HG03432 (cell line): ENCODE measurements around the gene TMEM213.

Source experiments
- ATAC-seq: cut with Tn5 transposase; IDR thresholded peaks from one replicate; pipeline ENCODE4 v1.9.1; 2021; ENCODE audit warnings: mild to moderate bottlenecking, moderate library complexity; ENCODE audit not compliant: unreplicated experiment

The TMEM213 gene

DNA sequence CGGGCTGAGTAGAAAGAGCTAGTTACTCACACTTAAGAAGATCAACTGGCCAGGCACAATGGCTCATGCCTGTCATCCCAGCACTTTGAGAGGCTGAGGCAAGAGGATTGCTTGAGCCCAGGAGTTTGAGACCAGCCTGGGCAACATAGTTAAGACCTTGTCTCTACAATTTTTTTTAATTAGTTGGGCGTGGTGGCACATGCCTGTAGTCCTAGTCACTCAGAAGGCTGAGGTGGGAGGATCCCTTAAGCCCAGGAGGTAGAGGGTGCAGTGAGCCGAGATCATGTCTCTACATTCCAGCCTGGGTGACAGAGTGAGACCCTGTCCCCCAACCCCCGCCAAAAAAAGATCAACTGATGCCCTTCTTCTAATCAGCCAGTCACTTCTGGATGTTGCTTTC lies 74.8 kb downstream of the TMEM213 start:
- ATAC-seq, result no peak

DNA sequence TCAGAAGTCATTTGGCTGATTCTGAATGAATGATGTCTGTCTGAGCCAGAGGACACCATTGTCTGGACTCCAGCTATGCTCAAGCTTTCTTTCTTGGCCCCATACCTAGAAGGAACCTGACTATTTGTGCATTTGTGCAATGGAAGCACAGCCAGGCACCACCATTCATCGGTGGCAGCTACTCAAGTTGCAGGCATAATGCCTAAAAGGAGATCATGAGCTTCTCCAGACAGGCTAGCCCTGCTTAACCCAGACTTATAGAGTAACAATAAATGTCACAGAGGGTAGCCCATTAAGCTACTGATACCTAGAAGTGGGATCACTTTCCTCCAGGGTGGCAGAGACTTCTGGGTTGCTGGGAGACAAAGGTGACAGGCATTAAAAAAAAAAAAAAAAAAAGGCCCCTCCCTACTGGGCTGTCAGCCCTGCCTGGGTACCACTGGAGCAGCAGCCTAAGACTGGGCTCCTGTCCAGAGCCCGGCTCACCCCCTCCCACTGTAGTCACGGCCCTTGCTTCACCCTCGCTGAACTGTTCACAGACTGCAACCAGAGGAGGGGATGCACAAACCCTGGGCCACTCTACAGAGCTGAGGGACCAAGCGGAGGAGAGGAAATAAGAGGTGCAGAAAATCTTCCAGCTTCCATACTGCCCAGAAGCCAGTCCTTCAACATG lies 75.6 kb downstream of the TMEM213 start:
- ATAC-seq, result no peak

- ATAC-seq, result no peak
These were observed 78.0 kb downstream of the TMEM213 start for GRCh38 chr7:138875794-138876193.

DNA sequence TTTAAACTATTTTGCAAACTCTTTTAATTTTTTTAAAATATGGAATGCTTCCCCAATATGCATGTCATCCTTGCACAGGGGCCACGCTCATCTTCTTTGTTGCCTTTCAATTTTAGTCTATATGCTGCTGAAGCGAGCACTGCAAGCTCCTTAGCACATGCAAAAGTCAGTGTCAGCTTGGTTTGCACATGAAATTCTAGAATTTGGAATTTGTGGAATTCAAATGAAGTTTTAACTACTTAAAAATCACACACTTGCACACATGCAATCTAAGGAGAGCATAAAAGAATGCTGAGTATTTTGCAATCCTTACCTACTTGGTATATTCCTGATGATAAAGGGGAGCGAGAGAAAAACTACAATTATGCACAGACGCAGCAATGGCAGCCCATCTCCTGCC lies 78.5 kb downstream of the TMEM213 start:
- ATAC-seq, result no peak

GRCh38 chr7:138878051-138878450 lies 80.3 kb downstream of the TMEM213 start:
- ATAC-seq, result no peak

DNA sequence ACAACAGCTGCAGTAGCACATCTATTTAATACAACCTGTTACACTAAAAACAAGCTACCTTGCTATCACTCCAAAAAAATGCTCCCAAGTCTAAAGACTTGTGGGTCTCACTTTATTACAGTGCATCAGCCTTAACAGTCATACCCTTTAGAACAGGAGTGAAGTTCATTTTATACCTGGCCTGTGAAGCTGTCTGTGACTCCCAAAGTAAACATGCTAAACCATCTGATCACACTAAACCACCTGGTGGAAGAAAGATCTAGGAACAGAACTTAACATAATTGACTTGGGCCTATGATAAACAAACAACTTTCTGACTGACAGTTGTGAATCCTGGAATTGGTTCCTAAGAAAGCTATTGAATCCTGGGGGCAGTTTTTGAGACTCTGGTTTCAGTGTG lies 81.1 kb downstream of the TMEM213 start:
- no peak for ATAC-seq

- ATAC-seq, result no peak
These were observed 81.6 kb downstream of the TMEM213 start for GRCh38 chr7:138879356-138879755.

DNA sequence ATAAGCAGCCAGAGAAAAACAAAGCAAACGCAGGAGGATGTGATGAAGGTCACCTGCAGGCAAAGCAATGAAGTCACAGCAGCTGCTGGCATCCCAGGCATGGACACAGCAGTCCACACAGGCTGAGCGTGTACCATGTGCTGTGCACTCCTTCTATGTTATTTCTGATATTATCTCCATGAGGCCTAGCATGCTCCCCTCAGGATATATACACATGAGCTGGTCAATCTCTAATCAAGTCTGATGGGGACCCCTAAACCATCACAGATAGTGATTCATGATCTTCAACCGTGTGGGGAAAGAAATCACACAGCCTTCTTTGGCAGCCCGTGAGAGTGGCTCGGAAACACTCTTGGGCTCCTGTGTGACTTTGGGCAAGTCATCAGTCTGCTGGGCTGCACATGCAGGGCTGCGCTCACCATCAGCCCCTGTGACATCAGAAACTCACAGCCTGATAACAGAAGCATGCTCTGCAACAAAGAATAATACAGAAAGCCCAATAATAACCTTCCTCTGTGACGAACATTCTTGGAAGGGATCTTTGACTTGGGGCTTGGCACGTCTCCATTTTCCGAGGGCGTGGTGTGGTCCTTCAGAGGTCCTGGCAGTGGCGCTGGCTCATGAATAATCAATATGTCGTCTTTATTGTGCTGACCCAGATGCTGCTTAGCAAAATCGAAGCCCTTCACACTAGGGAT lies 83.2 kb downstream of the TMEM213 start:
- no peak for ATAC-seq

GRCh38 chr7:138881579-138882188 lies 83.9 kb downstream of the TMEM213 start:
- ATAC-seq, result no peak

DNA sequence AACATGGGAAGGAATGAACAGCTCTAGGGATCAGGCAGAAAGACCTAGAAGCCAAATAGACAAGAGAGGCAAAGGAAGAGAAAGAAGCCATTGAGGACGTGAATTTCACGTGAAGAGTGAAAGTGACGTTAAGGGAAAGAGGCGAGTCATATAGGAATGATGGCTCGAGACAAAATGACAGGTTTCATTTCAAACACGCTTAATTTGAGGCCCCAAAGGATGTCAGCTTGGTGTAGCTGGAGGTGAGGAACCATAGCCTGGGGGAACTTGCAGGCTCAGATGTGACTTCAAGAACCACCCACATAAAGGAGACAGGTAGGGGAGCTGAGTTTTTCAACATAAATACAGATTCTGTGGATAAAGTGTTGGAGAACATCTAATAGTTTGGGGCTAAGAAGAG lies 84.5 kb downstream of the TMEM213 start:
- ATAC-seq, result no peak

DNA sequence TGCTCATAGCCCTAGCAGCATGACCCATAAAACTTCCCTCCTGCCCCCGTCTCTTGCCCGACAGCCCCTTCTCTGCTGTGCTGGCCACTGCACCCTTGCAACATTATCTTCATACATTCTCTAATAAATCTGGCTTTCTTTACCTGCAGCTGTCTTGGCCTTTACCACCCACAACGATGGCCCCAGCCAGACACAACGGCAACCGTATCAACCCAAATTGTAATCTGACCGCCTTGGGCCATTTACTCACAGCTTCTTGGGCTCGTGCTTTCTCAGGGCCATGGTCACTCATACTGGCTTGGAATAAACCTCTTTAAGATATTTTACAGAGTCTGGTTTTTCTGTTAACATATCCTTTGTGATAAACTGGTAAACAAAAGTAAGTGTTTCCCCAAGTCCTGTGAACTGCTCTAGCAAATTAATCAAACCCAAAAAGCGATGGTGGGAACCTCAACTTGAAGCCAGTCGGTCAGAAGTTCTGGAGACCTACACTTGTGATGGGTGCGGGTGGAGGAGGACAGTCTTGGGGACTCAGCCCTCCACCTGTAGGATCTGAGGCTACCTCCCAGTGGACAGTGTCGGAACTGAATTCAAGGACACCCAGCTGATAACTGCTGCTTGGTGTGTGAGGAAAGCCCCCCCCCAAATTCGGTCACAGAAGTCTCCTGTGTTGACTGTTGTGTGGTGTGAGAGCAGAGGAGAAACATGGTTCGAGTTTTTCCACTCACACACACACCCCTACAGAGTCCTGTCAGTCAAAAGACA lies 87.8 kb downstream of the TMEM213 start:
- ATAC-seq, result no peak

DNA sequence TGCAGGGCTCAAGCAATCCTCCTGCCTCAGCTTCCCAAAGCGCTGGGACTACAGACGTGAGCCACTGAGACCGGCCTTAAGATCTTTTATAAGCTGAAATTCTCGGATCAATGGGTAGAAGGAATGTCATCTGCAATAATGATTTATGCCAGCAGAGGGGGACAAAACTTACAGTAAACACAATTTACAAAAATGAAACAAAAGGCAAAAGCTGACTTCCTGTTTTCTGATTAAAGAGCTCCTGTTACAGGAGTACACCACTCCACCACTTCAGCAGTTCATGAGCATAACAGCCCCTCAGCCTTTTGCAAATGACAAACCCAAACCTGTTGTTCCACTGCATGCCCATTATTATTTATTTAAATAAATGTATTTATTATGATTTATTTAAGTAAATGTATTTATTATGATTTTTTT lies 88.7 kb downstream of the TMEM213 start:
- ATAC-seq, result peak; percentile 86

GRCh38 chr7:138887085-138887710 lies 89.4 kb downstream of the TMEM213 start:
- no peak for ATAC-seq
